Measurements from ENCODE around the gene RPS26. TPM values are rescaled to one million over a fixed set of nuclear protein-coding genes. Genes with fewer than 3 reads are reported as not detected.
"Not testable (repeated sequence)": the region's sequence is repeated elsewhere in the genome, so short reads cannot be mapped to it uniquely, and the experiment has no call there.

The RPS26 gene
- total RNA-seq, 1 donor from 2014 or later = 31.2 TPM

- ATAC-seq = peak; percentile 49
- no peak for DNase-seq (ENCODE audit: low spot score)
Measured at GRCh38 chr12:56020423-56021184, 21.1 kb upstream of the RPS26 start, which contains the start of gene IKZF4. TSS of gene IKZF4 (plus strand) at chr12:56021043. CDS start at chr12:56021494, 451 bp downstream.

GRCh38 chr12:56021889-56022497 is 19.7 kb upstream of the RPS26 start:
- ATAC-seq = no peak

GRCh38 chr12:56028511-56029165 is 13.1 kb upstream of the RPS26 start:
- no peak for DNase-seq (ENCODE audit: low spot score)
- ATAC-seq = no peak

More at GRCh38 chr12:56021889-56022497, 19.7 kb upstream of the RPS26 start:
- no peak for DNase-seq (ENCODE audit: low spot score)

GRCh38 chr12:56029166-56029519 is 12.6 kb upstream of the RPS26 start:
- ATAC-seq = peak; percentile 67
- DNase-seq (ENCODE audit: low spot score) = no peak

- peak; percentile 94 for ATAC-seq
- no peak for DNase-seq (ENCODE audit: low spot score)
Measured at GRCh38 chr12:56029666-56030293, 11.9 kb upstream of the RPS26 start.

GRCh38 chr12:56031987-56032386 is 9.7 kb upstream of the RPS26 start:
- no peak for ATAC-seq
- DNase-seq (ENCODE audit: low spot score) = no peak

GRCh38 chr12:56034586-56035332 is 7.0 kb upstream of the RPS26 start:
- no peak for DNase-seq (ENCODE audit: low spot score)
- ATAC-seq = no peak

GRCh38 chr12:56037161-56037560 is 4.6 kb upstream of the RPS26 start:
- no peak for ATAC-seq

GRCh38 chr12:56038022-56038655 is 3.6 kb upstream of the RPS26 start:
- no peak for DNase-seq (ENCODE audit: low spot score)
- ATAC-seq = no peak

More at GRCh38 chr12:56037161-56037560, 4.6 kb upstream of the RPS26 start:
- no peak for DNase-seq (ENCODE audit: low spot score)

- ATAC-seq (no peak), DNase-seq (ENCODE audit: low spot score) (no peak)
Measured at GRCh38 chr12:56040151-56040550, 1.6 kb upstream of the RPS26 start.

GRCh38 chr12:56040963-56041551 is 661 bp upstream of the RPS26 start:
- no peak for DNase-seq (ENCODE audit: low spot score)
- ATAC-seq = peak; percentile 6

GRCh38 chr12:56042430-56042813 is 704 bp downstream of the RPS26 start:
- not testable (repeated sequence) for ATAC-seq; DNase-seq (ENCODE audit: low spot score)

GRCh38 chr12:56042843-56043242 is 1.1 kb downstream of the RPS26 start:
- DNase-seq (ENCODE audit: low spot score) = no peak
- ATAC-seq = no peak

- DNase-seq (ENCODE audit: low spot score) (no peak), ATAC-seq (no peak)
Measured at GRCh38 chr12:56046027-56046780, 4.5 kb downstream of the RPS26 start.

- ATAC-seq = no peak
Measured at GRCh38 chr12:56053407-56053893, 11.7 kb downstream of the RPS26 start.

GRCh38 chr12:56059964-56060363 is 18.2 kb downstream of the RPS26 start:
- not testable (repeated sequence) for ATAC-seq

More at GRCh38 chr12:56053407-56053893, 11.7 kb downstream of the RPS26 start:
- no peak for DNase-seq (ENCODE audit: low spot score)

GRCh38 chr12:56061982-56062381 is 20.3 kb downstream of the RPS26 start:
- DNase-seq (ENCODE audit: low spot score) = no peak
- no peak for ATAC-seq

More at GRCh38 chr12:56059964-56060363, 18.2 kb downstream of the RPS26 start:
- DNase-seq (ENCODE audit: low spot score) = not testable (repeated sequence)

GRCh38 chr12:56062996-56063395 is 21.3 kb downstream of the RPS26 start:
- no peak for DNase-seq (ENCODE audit: low spot score)
- ATAC-seq = no peak

GRCh38 chr12:56071648-56072047 is 29.9 kb downstream of the RPS26 start:
- DNase-seq (ENCODE audit: low spot score) (no peak), ATAC-seq (no peak)

Measured in left lobe of liver (tissue), 2 donors.